T-cell (primary cell): ENCODE results near the gene LMF1. TPM values are rescaled to one million over a fixed set of nuclear protein-coding genes. Genes with fewer than 3 reads are reported as not detected.

Source experiments
- ATAC-seq, 4 experiments: fragments of 200-7000 bp in 3 of 4; fragments of 150-1000 bp in 1 of 4; cut with Tn5 transposase; replicated peaks in 1 of 4; 1 replicate in 3 of 4; 2 replicates in 1 of 4; pipeline ENCODE4 v1.10.0; 2021; ENCODE audit warnings: moderate library complexity in 3 of 4, mild to moderate bottlenecking in 2 of 4, moderate number of reproducible peaks in 1 of 4
- CTCF ChIA-PET, 2 donors: fragments of 300-600 bp; sonication (Branson Sonifier 250); formaldehyde crosslinking; loops; one replicate each; lab custom pipeline; 2022; ENCODE audit warnings: antibody characterized with exemption in 2 of 2; lab: Charles Lee
- POLR2A ChIA-PET, 2 donors: fragments of 300-600 bp; sonication (Branson Sonifier 250); formaldehyde crosslinking; loops; one replicate each; lab custom pipeline; 2022; ENCODE audit warnings: antibody characterized with exemption in 2 of 2; lab: Charles Lee
- DNase-seq, 35 experiments: peaks; one replicate each; pipeline versions ENCODE4 v3.0.0 to v3.0.0-alpha.2; 2013 to 2023
- H3K27ac ChIP-seq: one replicate; pipeline ENCODE4 v1.5.1; 2013; ENCODE audit warnings: low read length
- H3K27me3 ChIP-seq, 2 experiments: replicated peaks in 1 of 2; 1 replicate in 1 of 2; 2 replicates in 1 of 2; pipeline versions ENCODE4 v1.6.1 to v1.7.0; 2013; ENCODE audit warnings: low read length in 1 of 2, mixed read lengths in 1 of 2; ENCODE audit not compliant: control insufficient read depth in 2 of 2, insufficient read depth in 2 of 2; ENCODE audit errors: extremely low read depth in 1 of 2
- H3K36me3 ChIP-seq, 2 donors: 1 replicate in 1 of 2; 2 replicates in 1 of 2; pipeline versions ENCODE4 v1.6.1 to v1.7.0; 2013; ENCODE audit warnings: low read length in 1 of 2; ENCODE audit not compliant: control insufficient read depth in 2 of 2, insufficient read depth in 1 of 2; ENCODE audit errors: extremely low read depth in 1 of 2
- H3K4me1 ChIP-seq, 2 experiments: 1 replicate in 1 of 2; 2 replicates in 1 of 2; pipeline versions ENCODE4 v1.6.1 to v1.7.0; 2013; ENCODE audit warnings: low read length in 2 of 2, mixed read lengths in 1 of 2; ENCODE audit not compliant: insufficient read depth in 2 of 2, control insufficient read depth in 1 of 2; ENCODE audit errors: extremely low read depth in 1 of 2
- H3K4me3 ChIP-seq, 2 donors: 1 replicate in 1 of 2; 2 replicates in 1 of 2; pipeline versions ENCODE4 v1.5.1 to v1.7.0; 2013; ENCODE audit warnings: mild to moderate bottlenecking in 2 of 2, low read length in 1 of 2, moderate library complexity in 1 of 2; ENCODE audit not compliant: control insufficient read depth in 1 of 2; ENCODE audit errors: extremely low read depth in 1 of 2
- H3K9me3 ChIP-seq: 2 replicates; pipeline ENCODE4 v1.7.0; 2013
- H3K27ac Mint-ChIP-seq, 2 donors: one replicate each; pipeline ENCODE4 v1.8.0; 2020 to 2021; ENCODE audit warnings: mild to moderate bottlenecking in 2 of 2, mixed read lengths in 2 of 2
- H3K27me3 Mint-ChIP-seq, 2 donors: one replicate each; pipeline ENCODE4 v1.8.0; 2021 to 2022; ENCODE audit warnings: mixed read lengths in 2 of 2
- H3K36me3 Mint-ChIP-seq: one replicate; pipeline ENCODE4 v1.8.0; 2021; ENCODE audit warnings: mixed read lengths
- H3K4me1 Mint-ChIP-seq, 3 donors: one replicate each; pipeline ENCODE4 v1.8.0; 2020 to 2022; ENCODE audit warnings: mixed read lengths in 3 of 3, mild to moderate bottlenecking in 1 of 3
- H3K4me3 Mint-ChIP-seq, 3 donors: one replicate each; pipeline ENCODE4 v1.8.0; 2020 to 2022; ENCODE audit warnings: mild to moderate bottlenecking in 3 of 3, mixed read lengths in 3 of 3, moderate library complexity in 3 of 3
- H3K9me3 Mint-ChIP-seq, 3 donors: one replicate each; pipeline ENCODE4 v1.8.0; 2020 to 2022; ENCODE audit warnings: mixed read lengths in 3 of 3
- WGBS: methylation state at CpG from one replicate; pipeline ENCODE4 v1.1.5; 2013; ENCODE audit warnings: missing lambda C conversion rate; ENCODE audit not compliant: insufficient coverage; 5-methylcytosine and 5-hydroxymethylcytosine counted together
- total RNA-seq, 35 experiments: library from RNA in 6 of 35; stranded (reverse) in 6 of 35; fragments of 120-200 nt in 1 of 35; gene quantifications; one replicate each; pipeline versions ENCODE4 v1.2.1 to v1.2.4 and lab custom pipeline; 2013 to 2026

LMF1 gene
- total RNA-seq, 5 donors from 2014 or later (not counting 1 experiment from before 2014, with no cell fraction given), result 46.6 to 59.4 (median 51.1) TPM

DNA sequence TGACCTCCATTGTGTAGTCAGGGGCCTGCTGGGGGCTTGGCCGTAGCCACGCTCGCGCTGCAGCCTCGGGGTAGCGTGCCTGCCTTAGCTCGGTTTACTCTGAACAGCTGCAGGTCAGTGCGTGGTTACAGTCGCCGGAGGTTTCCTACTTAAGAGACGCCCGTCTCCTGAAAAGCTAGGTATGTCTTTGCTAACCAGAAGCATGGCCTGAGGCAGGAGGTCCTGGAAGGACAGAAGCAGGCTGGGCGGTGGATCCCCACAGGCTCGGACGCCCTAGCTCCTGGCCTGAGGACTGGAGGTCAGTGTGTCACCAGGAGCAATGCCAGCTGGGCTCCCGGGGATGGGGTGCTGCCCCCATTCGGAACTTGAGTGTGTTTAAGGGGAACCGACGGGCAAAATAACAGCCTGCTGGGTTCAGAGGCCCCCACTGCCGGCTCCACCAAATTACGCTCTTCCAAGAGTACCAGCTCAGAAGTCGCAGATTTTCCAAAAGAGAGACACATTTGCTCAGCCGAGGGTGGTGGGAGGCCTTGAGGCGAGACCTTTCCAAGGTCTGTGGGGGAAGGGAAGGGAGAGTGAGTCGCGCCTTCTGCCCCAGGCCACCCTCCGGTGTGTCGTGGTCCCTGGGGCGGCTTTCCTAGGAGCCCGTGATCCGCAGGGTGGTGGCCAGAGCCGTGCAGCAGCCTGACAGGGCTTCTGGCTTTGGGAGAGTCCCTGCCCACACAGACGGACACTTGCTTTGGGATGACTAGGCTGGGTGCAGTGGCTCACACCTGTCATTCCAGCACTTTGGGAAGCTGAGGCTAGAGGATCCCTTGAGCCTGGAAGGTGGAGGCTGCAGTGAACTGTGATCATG lies 166.4 kb downstream of the LMF1 start:
- H3K4me1 Mint-ChIP-seq, result peaks cover 9 to 14% (median 11%) of the 10 kb centered on the region in 3 donors
- WGBS, result 77% methylated on average over 23 of the region's 33 CpGs

DNA sequence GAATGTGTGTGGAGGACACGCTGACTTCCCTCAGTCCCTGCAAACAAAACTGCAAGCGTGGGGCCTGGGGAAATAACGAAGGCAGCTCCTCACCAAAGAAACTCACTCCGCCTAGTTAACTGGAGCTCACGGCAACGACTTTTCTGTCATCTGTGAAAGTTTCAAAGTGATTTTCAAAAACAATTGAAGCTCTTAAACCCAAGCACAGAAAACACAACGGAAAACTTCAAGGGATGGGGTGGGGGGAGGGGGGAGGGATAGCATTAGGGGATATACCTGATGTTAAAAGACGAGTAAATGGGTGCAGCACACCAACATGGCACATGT lies 167.1 kb downstream of the LMF1 start:
- no peak overlapping the region for H3K4me3 Mint-ChIP-seq
- Histone ChIP-seq H3K27ac (no peak overlapping the region), H3K36me3 (no peaks in the 10 kb centered on the region), H3K9me3 (no peaks in the 10 kb centered on the region), H3K4me1 (peaks cover 3 to 16% of the 10 kb centered on the region in 2 experiments), H3K27me3 (peaks cover 0 to 54% of the 10 kb centered on the region in 2 experiments), H3K4me3 (no peak overlapping the region)
- DNase-seq (no peak), ATAC-seq (no peak)
- peaks cover 0 to 12% of the 10 kb centered on the region in 2 donors for H3K27me3 Mint-ChIP-seq
- ChIA-PET POLR2A (no interaction called here), CTCF (interaction anchor here in 1 of 2 donors (0.6 kb wide), 1 partner anchor 300 kb away, joined by 4 read pairs; no protein-coding TSS in a partner anchor)
- H3K27ac Mint-ChIP-seq, result no peak overlapping the region
- peaks cover 6 to 12% (median 11%) of the 10 kb centered on the region in 3 donors for H3K4me1 Mint-ChIP-seq
- no peaks in the 10 kb centered on the region for H3K36me3 Mint-ChIP-seq
- 30% methylated on average over 5 of the region's 8 CpGs for WGBS
- H3K9me3 Mint-ChIP-seq, result no peaks in the 10 kb centered on the region

More for the DNA sequence above, 166.4 kb downstream of the LMF1 start:
- Histone ChIP-seq H3K36me3 (no peaks in the 10 kb centered on the region), H3K4me1 (peaks cover 3 to 18% of the 10 kb centered on the region in 2 experiments), H3K27me3 (peaks cover 0 to 47% of the 10 kb centered on the region in 2 experiments), H3K9me3 (no peaks in the 10 kb centered on the region), H3K27ac (no peak overlapping the region), H3K4me3 (no peak overlapping the region)
- no peak for ATAC-seq
- DNase-seq, result no peak
- H3K4me3 Mint-ChIP-seq, result no peak overlapping the region
- no peaks in the 10 kb centered on the region for H3K9me3 Mint-ChIP-seq
- no peak overlapping the region for H3K27ac Mint-ChIP-seq
- CTCF ChIA-PET, result interaction anchor here in 1 of 2 donors (0.6 kb wide), 1 partner anchor 299 kb away, joined by 4 read pairs; no protein-coding TSS in a partner anchor
- peaks cover 0 to 12% of the 10 kb centered on the region in 2 donors for H3K27me3 Mint-ChIP-seq
- H3K36me3 Mint-ChIP-seq, result no peaks in the 10 kb centered on the region
- POLR2A ChIA-PET, result no interaction called here

Other genes starting within 250 kb of the LMF1 start
- gene ANTKMT, start 249.8 kb downstream of the LMF1 start, total RNA-seq, result 10 to 100 TPM; 22.9 to 38.8 (median 27.2) TPM
- 10 to 100 TPM in 1 of 5 donors, 1 to 10 TPM in 4; 3.1 to 17.1 (median 8.6) TPM for gene CCDC78, start 244.5 kb downstream of the LMF1 start, total RNA-seq
- gene HAGHL, start 243.9 kb downstream of the LMF1 start, total RNA-seq, result 10 to 100 TPM in 4 of 5 donors, 1 to 10 TPM in 1; 9.9 to 50.1 (median 31.6) TPM
- 10 to 100 TPM; 36.2 to 69.1 (median 58.6) TPM for gene CIAO3, start 230.0 kb downstream of the LMF1 start, total RNA-seq
- gene MSLN, start 210.2 kb downstream of the LMF1 start, total RNA-seq, result under 1 TPM in 2 of 5 donors, not detected in 3; 0.55 to 0.60 TPM
- 10 to 100 TPM; 16.0 to 35.3 (median 34.5) TPM for gene RPUSD1, start 182.6 kb downstream of the LMF1 start, total RNA-seq
- 10 to 100 TPM; 29.6 to 73.2 (median 49.5) TPM for gene CHTF18, start 182.4 kb downstream of the LMF1 start, total RNA-seq
- not detected for gene GNG13, start 170.2 kb downstream of the LMF1 start, total RNA-seq
- 1 to 10 TPM; 4.7 to 5.9 (median 5.1) TPM for gene SOX8, start 10.8 kb upstream of the LMF1 start, total RNA-seq
- not detected for gene SSTR5, start 101.8 kb upstream of the LMF1 start, total RNA-seq
- gene C1QTNF8, start 125.3 kb upstream of the LMF1 start, total RNA-seq, result not detected
- gene CACNA1H, start 182.1 kb upstream of the LMF1 start, total RNA-seq, result 1 to 10 TPM; 3.4 to 8.2 (median 4.8) TPM